NCI-H510A treated with DMSO at 0.1 percent for 48 hours (cell line): Measurements from ENCODE around the gene POLR2J.
"Not testable (repeated sequence)": the region's sequence is repeated elsewhere in the genome, so short reads cannot be mapped to it uniquely, and the experiment has no call there.

Source experiments
- DNase-seq: peaks from one replicate; lab custom pipeline; 2025; lab: John Stamatoyannopoulos, UW

POLR2J gene

DNA sequence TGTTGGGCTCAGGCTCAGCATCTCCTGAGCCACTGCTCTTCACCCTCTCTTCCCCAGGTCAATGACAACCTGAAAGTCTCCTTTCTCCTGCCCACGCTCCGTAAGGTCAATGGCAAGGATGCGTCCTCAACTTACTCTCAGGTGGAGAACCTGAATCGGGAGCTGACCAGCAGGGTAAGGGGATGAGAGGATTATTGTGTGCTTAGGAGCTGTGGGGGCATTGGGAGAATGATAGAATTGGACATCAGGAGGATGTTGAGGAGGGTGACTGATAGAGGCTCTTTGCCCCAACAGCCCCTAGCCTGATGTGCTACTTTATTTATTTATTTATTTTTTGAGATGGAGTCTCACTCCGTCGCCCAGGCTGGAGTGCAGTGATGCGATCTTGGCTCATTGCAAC lies 12.6 kb downstream of the POLR2J start:
- DNase-seq = no peak

DNA sequence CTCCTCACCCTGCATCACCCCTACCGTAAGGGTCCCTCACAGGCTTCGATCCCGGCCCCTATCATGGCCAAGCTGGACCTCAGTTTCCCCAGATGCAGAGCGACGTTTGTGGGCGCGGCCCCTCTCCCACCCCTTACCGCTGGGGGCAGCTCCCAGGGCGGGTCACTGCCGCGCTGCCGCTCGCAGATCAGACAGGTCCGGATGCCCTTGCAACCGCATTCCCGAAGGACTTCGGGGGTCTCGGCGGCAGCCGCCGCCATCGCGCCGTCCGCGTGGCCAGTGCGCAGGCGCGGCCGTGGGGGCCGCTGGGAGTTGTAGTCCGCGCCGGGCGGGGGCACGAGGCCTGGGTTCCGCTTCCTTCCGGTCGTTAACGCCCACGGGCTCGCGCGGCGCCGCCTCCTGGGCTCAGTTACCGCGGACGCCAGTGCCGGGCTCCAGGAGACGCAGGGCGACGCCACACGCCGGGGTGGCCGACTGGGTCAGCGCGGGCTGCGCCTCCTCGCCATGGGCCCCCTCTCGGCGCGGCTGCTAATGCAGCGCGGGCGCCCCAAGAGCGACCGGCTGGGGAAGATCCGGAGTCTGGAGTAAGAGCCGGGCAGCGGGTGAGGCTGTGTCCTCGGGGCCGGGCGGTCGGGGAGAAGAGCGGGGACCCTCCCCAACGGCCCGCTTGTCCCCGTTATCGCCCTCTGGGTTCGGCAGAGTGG lies 14.0 kb downstream of the POLR2J start, which contains the start of the genes ALKBH4 and LRWD1:
TSS of gene ALKBH4 (minus strand) at position 287 of the 704 bp plus-strand sequence. CDS start at position 260, 27 bp downstream.
TSS of gene LRWD1 (plus strand) at position 408 of the 704 bp plus-strand sequence. CDS start at position 505, 97 bp downstream.
- DNase-seq = peak; percentile 70

DNA sequence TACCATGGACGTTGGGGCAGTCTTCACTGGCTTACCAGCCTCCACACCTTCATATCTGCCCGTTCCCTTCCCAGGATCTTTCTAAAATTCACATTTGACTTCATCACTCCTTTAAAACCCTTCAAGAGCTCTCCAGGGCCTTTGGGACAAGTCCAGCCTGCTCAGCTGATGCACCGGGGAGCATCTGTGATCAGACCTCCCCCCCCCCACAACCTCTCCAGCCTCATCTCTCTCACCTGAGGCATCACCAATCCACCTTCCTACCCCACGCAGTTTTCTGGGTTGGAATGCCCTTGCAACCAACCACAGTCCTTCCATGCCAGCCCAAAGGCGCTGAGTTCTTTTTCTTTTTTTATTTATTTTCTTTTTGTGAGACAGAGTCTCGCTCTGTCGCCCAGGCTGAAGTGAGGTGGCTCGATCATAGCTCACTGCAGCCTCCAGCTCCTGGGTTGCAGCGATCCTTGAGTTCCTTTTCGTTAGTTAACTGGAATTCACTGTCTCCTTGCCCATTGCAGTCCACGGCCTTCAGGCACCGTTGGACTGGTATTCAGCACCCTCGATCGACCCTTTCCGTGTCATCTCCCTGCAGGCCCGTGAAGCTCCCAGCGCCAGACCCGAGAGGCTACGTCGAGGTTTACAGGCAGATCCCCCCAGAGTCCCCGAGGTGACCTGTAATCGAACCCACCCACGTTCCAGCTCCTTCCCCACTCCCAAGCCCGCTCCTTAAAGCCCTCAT lies 14.7 kb downstream of the POLR2J start:
- DNase-seq = no peak

DNA sequence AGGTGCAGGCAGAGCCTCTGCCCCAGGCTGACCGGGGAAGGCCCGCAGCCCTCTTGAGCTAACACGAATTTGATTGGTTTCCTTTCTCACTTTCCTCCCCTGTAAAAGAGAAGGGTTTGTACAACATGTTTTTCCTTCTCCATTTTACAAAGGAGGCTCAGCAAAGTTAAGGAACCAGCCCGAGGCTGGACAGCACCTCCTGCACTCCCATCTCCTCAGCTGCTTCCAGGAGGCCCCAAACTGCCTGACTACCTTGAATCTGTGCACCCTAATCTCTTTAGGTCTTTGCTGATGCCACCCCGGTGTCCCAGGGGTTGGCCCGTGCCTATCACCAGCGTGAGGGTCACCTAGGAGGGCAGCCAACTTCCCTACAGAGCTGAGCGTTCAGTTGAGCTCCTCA lies 18.3 kb downstream of the POLR2J start:
- DNase-seq = no peak

DNA sequence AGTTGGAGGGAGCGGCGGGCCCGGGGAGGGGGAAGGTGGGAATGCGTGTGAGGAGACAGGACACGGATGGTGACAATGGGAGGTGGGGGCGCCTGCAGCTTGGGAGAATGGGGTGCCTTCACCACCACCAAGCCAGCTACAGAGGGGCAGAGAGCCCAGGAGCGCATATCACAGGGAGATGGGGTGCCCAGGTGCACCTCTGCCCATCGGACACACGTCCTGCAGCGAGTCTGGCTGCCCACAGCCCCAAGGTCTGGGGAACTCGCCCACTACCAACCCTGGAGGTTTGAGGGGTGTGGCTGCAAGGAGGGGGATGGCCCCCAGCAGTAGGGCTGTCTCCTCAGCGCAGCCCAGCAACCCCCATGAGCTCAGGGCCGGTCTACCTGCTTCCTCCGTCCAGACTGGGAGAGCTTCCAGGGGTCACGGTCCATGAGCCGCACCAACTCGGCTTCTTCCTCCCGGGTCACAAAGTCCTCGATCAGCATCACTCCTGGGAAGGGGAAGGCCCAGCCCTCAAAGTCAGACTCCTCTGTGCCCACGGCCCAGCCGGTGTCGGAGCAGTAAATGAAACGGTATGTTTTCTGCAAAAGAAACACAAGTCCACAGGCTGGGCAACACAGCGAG lies 19.4 kb downstream of the POLR2J start:
- no peak for DNase-seq

DNA sequence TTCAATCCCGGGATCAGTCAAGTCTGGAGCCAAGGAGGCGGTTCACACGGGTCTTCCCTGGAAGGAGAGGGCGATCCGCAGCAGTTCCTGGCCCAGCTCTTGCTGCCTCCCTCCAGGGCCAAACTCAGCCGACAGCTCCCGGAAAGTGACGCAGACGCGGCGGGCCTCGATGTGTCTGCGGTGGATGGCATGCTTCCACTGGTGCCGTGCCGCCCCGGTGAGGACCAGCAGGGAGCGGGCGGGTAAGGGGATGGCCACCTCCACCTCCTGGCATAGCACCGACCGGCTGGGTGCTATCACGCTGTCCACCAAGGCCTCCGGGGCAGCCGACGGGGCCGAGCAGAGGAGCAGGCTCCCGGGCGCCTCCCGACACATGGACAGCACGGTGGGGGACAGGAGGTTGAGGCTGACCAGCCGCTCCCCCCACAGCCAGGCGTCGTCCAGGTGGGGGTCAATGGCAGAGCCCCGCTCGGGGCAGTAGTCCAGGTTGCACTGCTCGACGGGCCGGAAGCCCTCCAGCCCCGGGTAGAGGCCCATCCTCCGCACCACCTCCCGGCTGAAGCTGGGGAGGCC lies 21.3 kb downstream of the POLR2J start:
- no peak for DNase-seq

DNA sequence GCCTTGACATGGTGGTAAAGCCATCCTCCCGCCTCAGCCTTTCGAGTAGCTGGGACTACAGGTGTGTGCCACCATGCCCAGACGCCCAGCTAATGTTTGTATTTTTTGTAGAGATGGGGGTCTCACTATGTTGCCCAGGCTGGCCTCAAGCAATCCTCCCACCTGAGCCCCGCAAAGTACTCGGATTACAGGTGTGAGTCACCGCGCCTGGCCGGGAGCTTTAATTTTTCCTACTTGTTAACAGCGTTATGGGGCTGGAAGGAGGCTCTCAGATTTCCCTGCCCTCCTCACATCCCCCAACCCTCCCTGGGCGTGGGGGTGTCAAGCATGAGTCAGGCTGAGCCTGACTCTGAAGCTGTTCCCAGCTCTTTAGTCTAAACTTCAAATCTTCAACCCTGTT lies 22.4 kb downstream of the POLR2J start:
- no peak for DNase-seq

DNA sequence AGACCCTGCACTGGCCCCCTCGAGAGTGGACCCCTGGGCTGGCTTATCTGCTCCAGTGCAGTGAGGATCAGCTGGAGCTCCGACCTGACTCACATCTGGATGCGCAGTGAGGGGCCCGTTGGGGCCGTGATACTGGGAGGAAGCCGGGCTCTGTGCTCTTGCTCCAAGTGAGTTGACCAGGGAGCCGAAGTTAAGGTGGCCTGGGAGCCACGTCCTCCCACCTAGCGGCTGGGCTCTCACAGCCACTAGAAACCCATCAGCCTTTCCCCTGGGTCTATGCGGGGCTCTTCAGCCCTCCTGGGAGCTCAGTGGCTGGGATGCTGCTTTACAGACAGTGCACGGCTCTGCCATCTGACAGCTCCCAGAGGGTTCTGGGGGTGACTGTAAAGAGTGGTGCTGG lies 23.1 kb downstream of the POLR2J start:
- no peak for DNase-seq

DNA sequence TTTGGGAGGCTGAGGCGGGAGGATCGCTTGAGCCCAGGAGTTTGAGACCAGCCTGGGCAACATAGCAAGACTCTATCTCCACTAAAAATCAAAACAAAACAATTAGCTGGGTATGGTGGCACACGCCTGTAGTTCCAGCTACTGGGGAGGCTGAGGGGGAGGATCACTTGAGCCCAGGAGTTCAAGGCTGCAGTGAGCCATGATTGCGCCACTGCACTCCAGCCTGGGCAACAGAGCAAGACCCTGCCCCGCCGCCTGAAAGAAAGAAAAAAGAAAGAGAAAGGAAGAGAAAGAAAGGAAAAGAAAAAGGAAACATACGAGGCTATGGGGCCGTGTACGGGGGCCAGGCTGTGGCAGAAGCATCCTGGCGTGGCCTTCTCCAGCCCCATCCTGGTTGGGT lies 23.8 kb downstream of the POLR2J start:
- DNase-seq = not testable (repeated sequence)

DNA sequence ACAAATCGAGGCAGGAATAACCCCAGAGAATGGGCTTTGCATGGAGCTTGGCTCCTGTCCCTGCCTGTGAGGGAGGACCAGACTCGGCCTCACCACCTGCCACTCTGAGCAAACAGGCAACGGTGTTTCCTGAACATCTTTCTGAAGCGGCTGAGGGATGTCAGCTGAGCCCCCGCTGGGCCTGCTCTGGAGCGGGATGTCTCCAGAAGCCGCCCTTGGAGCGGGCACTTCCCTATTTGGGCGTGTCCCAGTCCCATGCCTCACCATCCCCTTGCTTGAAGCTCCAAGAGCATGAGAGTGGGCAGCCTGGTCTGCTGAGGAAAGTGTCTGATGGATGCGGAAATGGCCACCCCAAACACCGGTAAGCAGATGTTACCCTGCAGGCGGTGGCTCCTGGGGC lies 24.3 kb downstream of the POLR2J start:
- DNase-seq = no peak

DNA sequence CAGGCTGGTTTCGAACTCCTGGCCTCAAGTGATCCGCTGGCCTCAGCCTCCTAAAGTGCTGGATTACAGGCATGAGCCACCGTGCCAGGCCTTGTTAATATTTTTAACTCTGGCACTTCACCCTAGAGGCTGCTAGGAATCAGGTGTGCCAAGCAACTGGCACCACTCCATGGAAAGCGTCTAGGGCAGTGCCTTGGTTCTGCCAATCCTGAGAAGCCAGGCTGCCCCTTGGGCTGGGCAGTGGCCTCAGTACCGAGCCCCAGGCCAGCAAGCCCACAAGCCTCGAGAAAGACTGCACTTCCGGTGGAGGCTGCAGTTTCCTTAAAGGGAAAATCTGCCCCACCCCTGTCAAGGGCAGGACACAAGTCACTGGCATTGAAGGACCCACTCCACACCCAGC lies 25.4 kb downstream of the POLR2J start:
- DNase-seq = peak; percentile 10

DNA sequence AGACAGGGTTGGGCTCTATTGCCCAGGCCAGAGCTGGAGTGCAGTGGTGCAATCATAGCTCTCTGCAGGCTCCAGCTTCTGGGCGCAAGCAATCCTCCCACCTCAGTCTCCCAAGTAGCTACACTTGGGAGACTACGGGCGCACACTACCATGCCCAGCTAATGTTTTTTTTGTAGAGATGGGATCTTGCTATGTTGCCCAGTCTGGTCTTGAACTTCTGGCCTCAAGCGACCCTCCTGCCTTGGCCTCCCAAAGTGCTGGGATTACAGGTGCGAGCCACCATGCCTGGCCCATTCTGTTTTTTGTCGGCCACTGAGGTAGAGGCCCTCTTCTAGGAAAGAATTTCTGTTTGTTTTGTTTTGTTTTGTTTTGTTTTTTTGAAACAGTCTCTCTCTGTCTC lies 26.3 kb downstream of the POLR2J start:
- no peak for DNase-seq

DNA sequence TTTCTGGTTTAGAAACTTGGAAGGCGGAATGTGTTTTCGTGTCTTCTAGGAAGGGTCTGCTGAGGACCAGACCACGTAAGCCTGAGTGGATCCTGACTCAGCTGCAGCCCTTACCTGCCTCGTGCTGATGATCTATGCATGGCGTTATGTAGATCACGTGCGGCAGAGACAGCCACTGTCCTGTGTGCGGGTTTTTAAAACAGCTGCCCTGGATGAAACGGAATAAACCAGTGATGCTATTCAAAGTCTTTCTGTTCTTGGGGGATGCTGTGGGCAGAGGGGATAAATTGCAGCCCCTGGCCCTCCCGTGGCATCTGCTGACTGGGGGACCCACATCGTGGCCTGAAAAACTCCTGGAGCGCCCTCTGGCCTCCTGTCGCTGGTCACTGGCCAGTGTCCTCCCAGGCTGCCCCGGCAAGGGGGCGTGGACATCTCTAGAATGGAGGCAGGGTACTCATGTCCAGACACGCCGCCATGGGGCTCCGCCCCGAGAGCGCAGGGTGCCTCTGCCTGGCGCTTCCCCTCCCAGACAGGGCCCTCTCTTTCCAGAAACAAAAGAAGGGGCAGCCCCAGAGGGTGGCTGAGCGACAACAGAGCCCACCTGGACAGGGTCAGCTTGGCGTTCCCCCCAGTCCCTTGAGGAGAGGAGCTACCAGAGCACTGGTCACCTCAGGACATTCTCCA lies 27.2 kb downstream of the POLR2J start:
- DNase-seq = no peak

DNA sequence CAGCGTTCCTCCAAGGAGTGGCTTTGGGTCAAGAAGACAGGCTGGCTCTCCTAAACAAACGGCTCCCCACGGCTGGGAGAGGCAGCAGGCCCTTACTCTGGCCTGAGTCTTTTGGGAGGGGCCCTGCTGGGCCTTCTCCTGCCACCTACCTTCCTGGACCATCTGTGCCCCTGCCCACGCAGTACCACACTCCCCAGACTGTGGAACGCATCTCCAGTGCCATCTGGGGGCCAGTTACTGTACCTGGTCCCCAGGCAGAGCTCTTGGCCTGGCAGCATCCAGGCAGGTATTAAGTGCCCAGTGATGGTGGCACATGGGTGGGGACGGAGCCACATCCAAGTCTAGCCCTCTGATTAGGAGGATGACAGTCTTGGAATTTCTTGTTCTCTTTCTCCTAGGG lies 28.5 kb downstream of the POLR2J start:
- DNase-seq = no peak

DNA sequence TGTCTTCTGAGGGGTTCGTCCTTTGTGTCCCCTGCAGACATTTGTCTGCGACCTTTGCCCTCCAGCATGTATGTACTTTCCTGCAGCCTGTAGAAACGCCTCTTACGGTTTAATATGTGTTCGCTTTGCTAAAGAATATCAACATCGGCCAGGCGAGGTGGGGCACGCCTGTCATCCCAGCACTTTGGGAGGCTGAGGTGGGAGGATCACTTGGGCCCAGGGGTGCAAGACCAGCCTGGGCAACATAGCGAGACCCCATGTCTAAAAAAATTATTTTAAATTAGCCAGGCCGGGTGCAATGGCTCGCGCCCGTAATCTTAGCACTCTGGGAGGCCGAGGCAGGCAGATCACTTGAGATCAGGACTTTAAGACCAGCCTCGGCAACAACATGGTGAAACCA lies 29.6 kb downstream of the POLR2J start:
- DNase-seq = no peak

DNA sequence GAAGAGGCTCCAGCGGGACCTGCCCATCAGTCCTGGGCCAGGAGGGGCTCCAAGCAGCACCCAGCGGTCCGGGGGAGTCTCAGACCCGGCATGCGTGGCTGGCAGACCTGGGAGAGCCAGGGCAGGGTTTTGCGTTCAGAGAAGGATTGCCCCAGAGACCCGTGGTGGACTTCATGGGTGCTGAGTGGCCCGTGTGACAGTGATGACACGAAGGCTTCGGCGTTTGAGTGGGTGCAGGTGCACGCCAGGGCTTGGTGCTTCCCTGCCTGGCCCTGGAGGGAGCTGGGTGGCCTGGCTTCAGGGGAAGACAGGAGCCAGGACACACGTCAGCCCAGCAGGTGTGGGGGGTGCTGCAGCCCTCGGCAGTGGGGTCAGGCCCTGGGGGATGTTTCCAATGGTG lies 31.4 kb downstream of the POLR2J start:
- DNase-seq = no peak

DNA sequence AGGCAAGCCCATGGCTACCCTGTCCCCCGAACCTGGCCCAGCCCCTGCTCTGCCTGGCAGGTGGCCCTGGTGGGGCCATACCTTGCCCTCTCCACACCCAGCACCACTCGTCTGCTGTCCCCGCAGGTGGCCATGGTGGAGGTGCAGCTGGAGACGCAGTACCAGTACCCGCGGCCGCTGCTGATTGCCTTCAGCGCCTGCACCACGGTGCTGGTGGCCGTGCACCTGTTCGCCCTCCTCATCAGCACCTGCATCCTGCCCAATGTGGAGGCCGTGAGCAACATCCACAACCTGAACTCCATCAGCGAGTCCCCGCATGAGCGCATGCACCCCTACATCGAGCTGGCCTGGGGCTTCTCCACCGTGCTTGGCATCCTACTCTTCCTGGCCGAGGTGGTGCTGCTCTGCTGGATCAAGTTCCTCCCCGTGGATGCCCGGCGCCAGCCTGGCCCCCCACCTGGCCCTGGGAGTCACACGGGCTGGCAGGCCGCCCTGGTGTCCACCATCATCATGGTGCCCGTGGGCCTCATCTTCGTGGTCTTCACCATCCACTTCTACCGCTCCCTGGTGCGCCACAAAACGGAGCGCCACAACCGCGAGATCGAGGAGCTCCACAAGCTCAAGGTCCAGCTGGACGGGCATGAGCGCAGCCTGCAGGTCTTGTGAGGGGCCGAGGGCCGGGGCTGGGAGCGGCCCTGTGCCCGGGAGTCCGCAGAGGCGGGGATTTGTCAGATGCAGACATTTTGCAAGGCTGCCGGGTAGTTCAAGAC lies 32.1 kb downstream of the POLR2J start:
- DNase-seq = no peak

DNA sequence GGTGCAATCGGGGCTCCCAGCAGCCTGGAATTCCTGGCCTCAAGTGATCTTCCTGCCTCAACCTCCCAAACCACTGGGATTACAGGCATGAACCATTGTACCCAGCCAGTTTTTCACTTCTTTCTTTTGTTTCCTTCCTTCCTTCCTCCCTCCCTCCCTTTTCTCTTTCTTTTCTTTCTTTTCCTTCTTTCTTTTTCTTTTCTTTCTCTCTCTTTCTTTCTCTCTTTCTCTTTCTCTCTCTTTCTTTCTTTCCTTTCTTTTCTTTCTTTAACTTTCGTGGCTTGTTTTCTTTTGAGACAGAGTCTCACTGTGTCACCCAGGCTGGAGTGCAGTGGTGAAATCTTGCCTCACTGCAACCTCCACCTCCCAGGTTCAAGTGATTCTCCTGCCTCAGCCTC lies 33.0 kb downstream of the POLR2J start:
- no peak for DNase-seq

DNA sequence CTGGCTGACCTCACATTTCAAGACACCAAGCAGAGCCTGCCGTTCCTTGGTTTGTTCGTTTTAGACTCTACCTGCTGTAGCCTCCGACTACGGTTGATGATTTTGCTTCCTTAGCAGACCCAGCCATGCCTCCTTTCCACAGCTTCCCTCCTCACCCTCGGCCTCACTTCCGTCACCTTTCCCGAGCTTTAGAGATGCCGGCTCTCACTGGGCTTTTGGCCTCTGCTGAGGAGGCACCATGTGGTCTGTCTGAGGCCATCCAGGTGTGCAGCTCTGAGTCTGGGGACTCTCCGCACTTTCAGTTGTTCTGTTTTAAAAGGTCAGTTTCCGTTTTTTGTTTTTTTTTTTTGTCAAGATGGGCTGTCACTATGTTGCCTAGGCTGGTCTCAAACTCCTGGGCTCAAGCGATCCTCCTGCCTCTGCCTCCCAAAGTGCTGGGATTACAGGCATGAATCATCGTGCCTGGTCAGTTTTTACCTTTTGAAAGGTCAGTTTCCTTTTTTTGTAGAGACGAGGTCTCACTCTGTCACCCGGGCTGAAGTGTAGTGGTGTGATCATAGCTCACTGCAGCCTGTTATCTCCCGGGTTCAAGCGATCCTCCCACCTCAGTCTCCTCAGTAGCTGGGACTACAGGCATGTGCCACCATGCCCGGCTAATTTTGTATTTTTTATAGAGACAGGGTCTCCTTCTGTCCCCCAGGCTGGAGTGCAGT lies 33.6 kb downstream of the POLR2J start:
- DNase-seq = no peak

DNA sequence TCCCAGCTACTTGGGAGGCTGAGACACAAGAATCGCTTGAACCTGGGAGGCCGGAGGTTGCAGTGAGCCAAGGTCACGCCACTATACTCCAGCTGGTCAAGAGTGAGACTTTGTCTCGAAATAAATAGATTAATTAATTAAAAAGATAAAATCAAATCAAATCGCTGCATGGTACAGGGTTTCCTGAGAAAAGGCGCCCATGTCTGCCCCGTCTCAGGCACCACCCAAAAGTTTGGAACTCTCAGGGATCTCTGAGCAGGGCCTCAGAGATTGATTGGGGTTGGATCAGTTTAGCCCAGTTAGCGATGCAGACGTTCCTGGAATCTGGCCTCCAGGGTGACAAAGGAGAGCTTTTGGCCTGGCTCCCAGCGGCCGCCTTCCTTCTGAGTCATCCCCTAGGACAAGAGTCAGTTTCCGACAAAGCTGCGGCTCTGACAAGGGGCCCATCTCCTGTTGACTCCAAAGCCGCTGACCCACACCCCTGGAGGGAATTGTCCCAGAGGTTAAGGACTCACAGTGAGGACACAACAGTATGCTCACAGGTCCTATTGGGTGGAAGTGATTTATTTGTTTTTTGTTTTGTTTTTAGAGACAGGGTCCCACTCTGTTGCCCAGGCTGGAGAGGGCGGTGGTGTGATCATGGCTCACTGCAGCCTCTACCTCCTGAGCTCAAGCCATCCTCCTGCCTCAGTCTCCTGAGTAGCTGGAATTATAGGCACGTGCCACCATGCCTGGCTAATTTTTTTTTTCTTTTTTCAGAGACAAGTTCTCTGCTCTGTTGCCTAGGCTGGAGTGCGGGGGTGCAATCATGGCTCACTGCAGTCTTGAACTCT lies 38.5 kb downstream of the POLR2J start:
- no peak for DNase-seq
